HEK293 (cell line): ENCODE data around the gene PTPRN2.

Experiments
- CTCF ChIA-PET: fragments of 350-600 bp; formaldehyde crosslinking; extraction: SDS; loops from one replicate; lab custom pipeline; 2021; ENCODE audit warnings: antibody characterized with exemption; lab: Yijun Ruan, JAX
- POLR2A ChIA-PET: fragments of 300-600 bp; formaldehyde crosslinking; extraction: SDS; loops from one replicate; lab custom pipeline; 2020; ENCODE audit warnings: antibody characterized with exemption, inconsistent platforms; lab: Yijun Ruan, JAX
- H3K27ac ChIP-seq: fragments of 200-500 bp; sonication (Bioruptor generic); 2 replicates; pipeline ENCODE4 v1.5.1; 2014; ENCODE audit warnings: low read depth, low read length, control low read depth, inconsistent platforms; ENCODE audit errors: extremely low read depth
- H3K36me3 ChIP-seq, 2 experiments: fragments of 200-500 bp in 1 of 2; sonication (Bioruptor generic) in 1 of 2; 1 replicate in 1 of 2; 2 replicates in 1 of 2; pipeline ENCODE4 v1.5.1; 2014 to 2017; ENCODE audit warnings: inconsistent platforms in 2 of 2, low read length in 2 of 2; ENCODE audit not compliant: control insufficient read depth in 2 of 2, insufficient read depth in 1 of 2
- H3K4me1 ChIP-seq: fragments of 200-500 bp; sonication (Bioruptor generic); 2 replicates; pipeline ENCODE4 v1.5.1; 2014; ENCODE audit warnings: mild to moderate bottlenecking, low read length, inconsistent platforms; ENCODE audit not compliant: control insufficient read depth, insufficient read depth
- H3K4me3 ChIP-seq: 2 replicates; pipeline ENCODE4 v1.5.1; 2011; ENCODE audit warnings: low read depth, mild to moderate bottlenecking, control low read depth, low read length, moderate library complexity
- H3K9me3 ChIP-seq: fragments of 200-500 bp; sonication (Bioruptor generic); 2 replicates; pipeline ENCODE4 v1.5.1; 2014; ENCODE audit warnings: low read depth, low read length, inconsistent platforms; ENCODE audit not compliant: control insufficient read depth, insufficient read depth
- BCL6B ChIP-seq: fragments of 450-650 bp; formaldehyde crosslinking; IDR thresholded peaks from 2 replicates; pipeline ENCODE4 v1.5.1; 2017; ENCODE audit warnings: missing biosample characterization, missing genetic modification characterization
- KLF8 ChIP-seq: fragments of 450-650 bp; formaldehyde crosslinking; IDR thresholded peaks from 2 replicates; pipeline ENCODE4 v1.5.1; 2016; ENCODE audit warnings: missing biosample characterization, missing genetic modification characterization
- PATZ1 ChIP-seq: fragments of 450-650 bp; formaldehyde crosslinking; IDR thresholded peaks from 2 replicates; pipeline ENCODE4 v1.5.1; 2016; ENCODE audit warnings: missing biosample characterization, missing genetic modification characterization
- PRDM4 ChIP-seq: fragments of 450-650 bp; formaldehyde crosslinking; IDR thresholded peaks from 2 replicates; pipeline ENCODE4 v1.5.1; 2017; ENCODE audit warnings: missing biosample characterization, missing genetic modification characterization
- SP3 ChIP-seq: fragments of 450-650 bp; formaldehyde crosslinking; IDR thresholded peaks from 2 replicates; pipeline ENCODE4 v1.5.1; 2016; ENCODE audit warnings: missing biosample characterization, missing genetic modification characterization
- SP7 ChIP-seq: fragments of 450-650 bp; formaldehyde crosslinking; IDR thresholded peaks from 2 replicates; pipeline ENCODE4 v1.5.1; 2016; ENCODE audit warnings: missing biosample characterization, missing genetic modification characterization
- TCF7L2 ChIP-seq: IDR thresholded peaks from 2 replicates; pipeline ENCODE4 v1.6.1; 2011; ENCODE audit warnings: low read depth, mild to moderate bottlenecking, inconsistent platforms, low read length, moderate library complexity, borderline replicate concordance
- ZBTB49 ChIP-seq: fragments of 450-650 bp; formaldehyde crosslinking; IDR thresholded peaks from 2 replicates; pipeline ENCODE4 v1.5.1; 2016; ENCODE audit warnings: missing biosample characterization, missing genetic modification characterization, low read depth
- ZBTB8A ChIP-seq: fragments of 450-650 bp; formaldehyde crosslinking; IDR thresholded peaks from 2 replicates; pipeline ENCODE4 v1.5.1; 2016; ENCODE audit warnings: missing biosample characterization, missing genetic modification characterization
- ZNF292 ChIP-seq: fragments of 450-650 bp; formaldehyde crosslinking; IDR thresholded peaks from 2 replicates; pipeline ENCODE4 v1.5.1; 2016; ENCODE audit warnings: low read depth, missing biosample characterization, missing genetic modification characterization, borderline replicate concordance
- ZNF350 ChIP-seq: fragments of 450-650 bp; formaldehyde crosslinking; IDR thresholded peaks from 2 replicates; pipeline ENCODE4 v1.5.0; 2017; ENCODE audit warnings: missing biosample characterization, mild to moderate bottlenecking, missing genetic modification characterization
- ZNF354C ChIP-seq: fragments of 450-650 bp; formaldehyde crosslinking; IDR thresholded peaks from 2 replicates; pipeline ENCODE4 v1.5.1; 2016; ENCODE audit warnings: missing biosample characterization, missing genetic modification characterization, low read depth, borderline replicate concordance
- ZNF362 ChIP-seq: fragments of 450-650 bp; formaldehyde crosslinking; IDR thresholded peaks from 2 replicates; pipeline ENCODE4 v1.5.1; 2016; ENCODE audit warnings: missing biosample characterization, missing genetic modification characterization
- ZNF473 ChIP-seq: fragments of 450-650 bp; formaldehyde crosslinking; IDR thresholded peaks from 2 replicates; pipeline ENCODE4 v1.5.1; 2017; ENCODE audit warnings: missing biosample characterization, missing genetic modification characterization
- ZNF501 ChIP-seq: fragments of 450-650 bp; formaldehyde crosslinking; IDR thresholded peaks from 2 replicates; pipeline ENCODE4 v1.5.1; 2016; ENCODE audit warnings: missing biosample characterization, missing genetic modification characterization
- ZNF514 ChIP-seq: fragments of 450-650 bp; formaldehyde crosslinking; IDR thresholded peaks from 2 replicates; pipeline ENCODE4 v1.5.1; 2016; ENCODE audit warnings: missing biosample characterization, missing genetic modification characterization
- ZNF529 ChIP-seq: fragments of 450-650 bp; formaldehyde crosslinking; IDR thresholded peaks from 2 replicates; pipeline ENCODE4 v1.5.1; 2017; ENCODE audit warnings: missing genetic modification characterization, missing biosample characterization; ENCODE audit not compliant: insufficient replicate concordance
- ZNF555 ChIP-seq: fragments of 450-650 bp; formaldehyde crosslinking; conservative IDR thresholded peaks from 2 replicates; pipeline ENCODE4 v1.5.1; 2017; ENCODE audit warnings: missing biosample characterization, mild to moderate bottlenecking, missing genetic modification characterization, inconsistent platforms
- ZNF561 ChIP-seq: fragments of 450-650 bp; IDR thresholded peaks from 2 replicates; pipeline ENCODE4 v1.5.1; 2018; ENCODE audit warnings: missing biosample characterization, missing genetic modification characterization, borderline replicate concordance
- ZNF585B ChIP-seq: fragments of 450-650 bp; formaldehyde crosslinking; IDR thresholded peaks from 2 replicates; pipeline ENCODE4 v1.5.1; 2016; ENCODE audit warnings: missing biosample characterization, missing genetic modification characterization
- ZNF596 ChIP-seq: fragments of 450-650 bp; IDR thresholded peaks from 2 replicates; pipeline ENCODE4 v1.5.0; 2018; ENCODE audit warnings: missing biosample characterization, mild to moderate bottlenecking, missing genetic modification characterization, moderate library complexity
- ZNF747 ChIP-seq: fragments of 450-650 bp; formaldehyde crosslinking; IDR thresholded peaks from 2 replicates; pipeline ENCODE4 v1.5.1; 2016; ENCODE audit warnings: missing biosample characterization, missing genetic modification characterization
- ZNF768 ChIP-seq: fragments of 450-650 bp; formaldehyde crosslinking; IDR thresholded peaks from 2 replicates; pipeline ENCODE4 v1.5.1; 2018; ENCODE audit warnings: missing biosample characterization, mild to moderate bottlenecking, missing genetic modification characterization
- ZSCAN4 ChIP-seq: fragments of 450-650 bp; formaldehyde crosslinking; IDR thresholded peaks from 2 replicates; pipeline ENCODE4 v1.5.1; 2017; ENCODE audit warnings: missing biosample characterization, missing genetic modification characterization

The PTPRN2 gene

GRCh38 chr7:158052381-158053060, 535.1 kb downstream of the PTPRN2 start:
- POLR2A ChIA-PET, result no interaction called here
- TF ChIP-seq ZNF747 (tag by site-specific recombination), result no peak
- no peak for TF ChIP-seq ZNF473 (tag by site-specific recombination)
- TF ChIP-seq BCL6B (tag by site-specific recombination), result no peak
- TF ChIP-seq ZNF768, result no peak
- no peak for TF ChIP-seq ZNF292 (tag by site-specific recombination)
- TF ChIP-seq SP3 (tag by site-specific recombination), result no peak
- TF ChIP-seq ZNF350 (tag by site-specific recombination), result no peak
- TF ChIP-seq ZNF514, result no peak
- TF ChIP-seq ZNF555 (tag by site-specific recombination), result no peak
- TF ChIP-seq ZNF585B (tag by site-specific recombination), result no peak
- TF ChIP-seq ZNF561, result no peak
- TF ChIP-seq ZNF354C, result no peak
- no peak for TF ChIP-seq ZSCAN4 (tag by site-specific recombination)
- no peak overlapping the region for H3K27ac ChIP-seq
- no peaks in the 10 kb centered on the region for H3K4me1 ChIP-seq
- H3K36me3 ChIP-seq, result no peaks in the 10 kb centered on the region
- H3K9me3 ChIP-seq, result no peaks in the 10 kb centered on the region
- CTCF ChIA-PET, result no interaction called here
- no peak overlapping the region for H3K4me3 ChIP-seq

GRCh38 chr7:158051776-158052175, 535.8 kb downstream of the PTPRN2 start:
- Histone ChIP-seq H3K4me3 (no peak overlapping the region), H3K36me3 (no peaks in the 10 kb centered on the region), H3K4me1 (no peaks in the 10 kb centered on the region), H3K9me3 (no peaks in the 10 kb centered on the region), H3K27ac (no peak overlapping the region)
- POLR2A ChIA-PET, result no interaction called here
- CTCF ChIA-PET, result no interaction called here
- TF ChIP-seq PATZ1, result no peak
- no peak for TF ChIP-seq ZNF362 (tag by site-specific recombination)
- TF ChIP-seq KLF8 (tag by site-specific recombination), result no peak
- no peak for TF ChIP-seq PRDM4
- TF ChIP-seq ZBTB8A, result no peak
- no peak for TF ChIP-seq TCF7L2
- TF ChIP-seq ZNF529 (tag by site-specific recombination), result no peak
- no peak for TF ChIP-seq SP7 (tag by site-specific recombination)
- TF ChIP-seq ZBTB49 (tag by site-specific recombination), result no peak
- no peak for TF ChIP-seq ZNF501 (tag by site-specific recombination)
- TF ChIP-seq ZNF596 (tag by site-specific recombination), result no peak
